Right hindlimb (tissue), 1 donor: ENCODE measurements around the gene TSPYL1.
"Not testable (repeated sequence)": the region's sequence is repeated elsewhere in the genome, so short reads cannot be mapped to it uniquely, and the experiment has no call there.

Experiments
- DNase-seq: peaks from one replicate; pipeline ENCODE4 v3.0.0-alpha.2; 2018

The TSPYL1 gene

DNA sequence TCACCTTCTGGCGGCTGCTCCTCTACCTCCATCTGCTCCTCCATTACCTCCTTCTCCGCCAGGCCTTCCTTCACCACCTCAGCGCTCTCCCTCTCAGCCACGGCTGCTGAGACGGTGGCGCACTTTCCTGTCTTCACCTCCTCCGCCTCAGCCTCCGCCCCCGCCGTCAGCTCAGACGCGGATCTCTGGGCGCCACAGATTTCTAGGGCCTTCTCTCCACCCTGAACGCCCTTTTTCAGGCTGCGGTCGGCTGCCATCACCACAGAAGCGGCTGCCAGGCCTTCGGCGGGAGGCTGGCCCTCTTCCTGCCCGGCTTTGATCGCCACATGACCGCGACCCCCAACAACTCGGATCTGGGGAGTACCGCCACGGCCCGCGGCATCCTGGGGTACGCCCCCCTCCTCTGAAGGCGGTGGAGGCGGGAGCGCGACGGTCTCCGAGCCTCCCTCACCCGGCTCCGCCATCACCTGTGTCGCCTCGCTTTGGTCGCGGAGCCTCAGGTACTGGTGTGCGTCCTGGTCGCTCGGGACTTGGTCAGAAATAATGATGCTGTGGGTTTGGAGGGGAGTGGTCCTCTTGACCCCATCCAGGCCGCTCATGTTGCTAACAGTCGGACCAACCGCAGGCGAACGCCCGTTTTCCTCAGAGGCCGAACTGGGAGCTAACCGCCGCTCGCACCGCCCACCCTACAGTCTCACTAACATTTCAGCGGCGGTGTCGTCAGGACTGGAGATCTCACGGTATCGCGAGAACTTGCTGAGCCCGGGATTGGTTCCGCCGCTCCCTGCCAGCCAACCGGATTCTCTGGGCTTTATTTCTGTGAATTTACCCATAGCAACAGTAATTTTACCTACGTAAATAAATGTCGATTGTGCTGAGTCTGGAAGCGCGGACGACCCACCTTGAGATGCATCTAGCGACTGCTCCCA is at the start of gene TSPYL1:
TSS of gene TSPYL1 (minus strand) at position 699 of the 929 bp plus-strand sequence. CDS start at position 599, 100 bp downstream.
- DNase-seq, result peak; percentile 98

DNA sequence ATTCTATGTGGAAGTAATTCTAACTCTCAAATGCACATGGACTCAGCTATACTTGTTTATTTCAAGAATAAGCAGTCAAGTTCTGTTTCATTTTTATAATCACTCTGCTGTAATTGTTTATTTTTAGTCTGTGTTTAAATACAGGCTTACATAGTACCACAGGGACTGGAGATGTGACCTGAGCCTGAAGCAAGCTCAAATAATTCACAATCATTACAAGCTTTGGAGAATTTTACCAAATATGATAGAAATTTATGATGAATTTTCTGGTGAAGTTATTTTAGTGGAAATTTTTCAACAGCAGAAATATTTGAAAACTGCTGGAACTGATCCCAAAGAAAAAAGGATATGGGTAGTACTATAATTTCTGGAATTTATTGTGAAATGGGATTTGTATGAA is 49.4 kb upstream of the TSPYL1 start:
- DNase-seq, result no peak

DNA sequence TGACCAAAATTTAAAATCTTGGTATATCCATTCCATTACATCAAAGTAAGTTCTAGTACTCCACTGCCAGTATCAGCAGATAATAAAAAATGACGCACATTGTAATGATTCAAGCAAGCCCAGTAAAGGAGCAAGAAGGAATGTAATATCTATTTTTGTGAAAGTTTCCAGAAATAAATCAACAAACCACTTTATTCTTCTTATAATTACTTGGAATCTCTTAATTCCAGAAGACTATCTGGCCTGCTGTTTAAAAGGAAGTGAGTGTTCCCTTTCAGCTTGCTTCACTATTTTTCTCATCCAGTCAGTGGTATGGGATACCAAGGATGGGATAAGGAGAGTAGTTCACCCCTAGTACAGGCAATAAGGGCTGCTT is 48.8 kb upstream of the TSPYL1 start:
- no peak for DNase-seq

DNA sequence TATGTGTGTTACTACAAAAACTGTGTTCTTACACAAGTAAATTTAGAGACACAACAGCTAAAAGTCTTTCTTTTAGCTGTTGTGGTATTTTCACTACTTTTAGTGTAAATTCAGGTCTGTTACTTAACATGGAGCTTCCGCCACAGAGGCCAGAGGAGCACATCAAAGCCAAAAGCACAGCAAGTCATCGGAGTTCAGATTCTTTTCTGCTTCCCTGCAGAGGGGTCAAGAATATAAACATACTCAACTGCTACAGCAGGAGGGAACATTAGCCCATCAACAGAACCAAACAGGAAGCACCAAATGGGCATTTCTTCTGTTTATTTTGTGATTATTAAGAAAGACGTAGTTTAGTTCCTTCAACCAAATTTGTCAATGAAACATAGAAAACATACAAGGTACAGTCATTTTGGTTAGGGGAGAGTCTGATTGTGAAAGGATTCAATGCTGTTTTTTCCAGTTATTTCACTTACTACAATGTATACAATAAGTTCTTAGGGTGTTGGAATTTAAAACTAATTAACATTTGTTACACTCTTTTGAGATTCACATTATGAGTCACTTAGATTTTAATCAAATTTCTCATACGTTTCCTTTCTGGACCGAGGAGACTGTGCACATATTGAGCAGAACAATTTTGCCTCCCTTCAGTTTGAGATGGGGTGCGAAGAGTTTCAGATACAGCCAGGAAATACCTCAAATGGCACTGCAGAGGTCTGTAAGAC is 48.2 kb upstream of the TSPYL1 start:
- no peak for DNase-seq

DNA sequence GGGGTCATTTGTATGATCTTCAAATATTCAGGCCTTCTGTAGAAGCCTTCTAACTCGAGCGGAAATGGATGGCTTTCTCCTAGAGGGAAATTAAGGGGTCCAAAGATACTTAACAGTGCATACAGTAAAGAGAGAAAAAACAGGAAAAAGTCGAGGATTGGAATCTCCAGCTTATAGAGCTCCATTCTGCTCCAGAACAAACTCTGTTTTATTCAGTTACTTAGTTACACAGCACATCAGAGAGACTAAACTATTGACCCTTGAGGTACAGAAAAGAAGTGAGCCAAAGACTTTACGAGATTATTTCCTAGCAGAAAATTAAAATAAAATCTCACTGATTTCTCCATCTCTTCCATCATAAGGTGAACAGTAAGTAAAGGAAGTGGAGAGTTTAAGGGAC is 47.3 kb upstream of the TSPYL1 start:
- DNase-seq, result no peak

DNA sequence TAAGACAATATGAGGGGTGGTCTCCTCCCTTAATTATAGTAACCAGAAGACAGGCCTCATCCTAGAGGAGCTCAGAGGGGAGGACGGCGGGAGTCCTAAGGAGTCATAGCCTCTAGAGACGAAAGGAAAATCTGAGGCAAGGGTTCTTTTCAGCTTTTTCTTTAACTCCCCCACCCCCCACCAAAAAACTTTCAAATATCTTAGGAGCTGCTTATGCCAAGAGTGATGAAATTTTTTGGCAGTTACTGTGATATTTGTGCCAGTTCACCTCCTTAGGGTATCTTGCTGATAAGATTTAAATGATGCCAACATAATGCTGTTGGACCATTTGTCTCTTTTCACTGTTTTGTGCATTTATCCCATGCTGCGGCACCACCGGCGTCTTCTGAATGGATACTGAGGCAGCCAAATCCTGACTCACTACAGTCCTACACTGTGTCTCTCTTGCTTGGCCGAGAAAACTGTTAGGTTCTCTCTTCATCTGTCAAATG is 46.5 kb upstream of the TSPYL1 start:
- DNase-seq, result no peak

DNA sequence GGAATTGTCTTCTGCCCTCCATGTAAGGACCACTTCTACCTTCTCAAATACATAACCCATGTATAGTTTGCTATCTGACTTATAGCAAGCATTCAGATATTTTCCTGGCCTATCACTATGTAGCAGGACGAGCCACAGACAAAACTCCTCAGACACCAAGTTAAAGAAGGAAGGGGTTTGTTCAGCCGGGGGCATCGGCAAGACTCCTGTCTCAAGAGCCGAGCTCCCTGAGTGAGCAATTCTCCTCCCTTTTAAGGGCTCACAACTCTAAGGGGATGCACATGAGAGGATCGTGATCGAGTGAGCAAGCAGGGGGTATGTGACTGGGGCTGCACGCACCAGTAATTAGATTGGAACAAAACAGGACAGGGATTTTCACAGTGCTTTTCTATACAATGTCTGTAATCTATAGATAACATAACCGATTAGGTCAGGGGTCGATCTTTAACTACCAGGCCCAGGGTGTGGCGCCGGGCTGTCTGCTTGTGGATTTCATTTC is 46.0 kb upstream of the TSPYL1 start:
- not testable (repeated sequence) for DNase-seq

DNA sequence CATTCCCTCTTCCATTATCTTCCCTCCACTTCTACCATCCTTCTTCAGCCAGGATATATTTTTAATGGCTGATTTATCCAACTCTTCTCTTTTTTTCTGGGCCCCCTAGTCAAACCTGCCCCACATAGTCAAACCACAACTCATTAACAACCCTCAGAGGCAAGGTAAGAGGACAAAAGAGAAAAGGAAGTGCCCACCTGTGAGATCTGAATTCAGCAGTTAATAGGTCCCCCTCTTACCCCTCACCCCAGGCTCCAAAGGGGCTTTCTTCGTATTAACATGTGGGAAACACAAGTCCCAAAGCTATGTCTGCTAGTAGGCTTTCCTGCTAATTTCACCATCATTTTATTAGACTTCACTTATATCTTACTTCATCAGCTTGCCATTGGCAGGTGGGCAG is 44.1 kb upstream of the TSPYL1 start:
- no peak for DNase-seq

DNA sequence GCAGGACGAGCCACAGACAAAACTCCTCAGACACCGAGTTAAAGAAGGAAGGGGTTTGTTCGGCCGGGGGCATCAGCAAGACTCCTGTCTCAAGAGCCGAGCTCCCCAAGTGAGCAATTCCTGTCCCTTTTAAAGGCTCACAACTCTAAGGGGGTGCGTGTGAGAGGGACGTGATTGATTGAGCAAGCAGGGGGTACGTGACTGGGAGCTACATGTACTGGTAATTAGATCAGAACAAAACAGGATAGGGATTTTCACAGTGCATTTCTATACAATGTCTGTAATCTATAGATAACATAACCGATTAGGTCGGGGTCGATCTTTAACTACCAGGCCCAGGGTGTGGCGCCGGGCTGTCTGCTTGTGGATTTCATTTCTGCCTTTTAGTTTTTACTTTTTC is 42.2 kb upstream of the TSPYL1 start:
- DNase-seq, result not testable (repeated sequence)

DNA sequence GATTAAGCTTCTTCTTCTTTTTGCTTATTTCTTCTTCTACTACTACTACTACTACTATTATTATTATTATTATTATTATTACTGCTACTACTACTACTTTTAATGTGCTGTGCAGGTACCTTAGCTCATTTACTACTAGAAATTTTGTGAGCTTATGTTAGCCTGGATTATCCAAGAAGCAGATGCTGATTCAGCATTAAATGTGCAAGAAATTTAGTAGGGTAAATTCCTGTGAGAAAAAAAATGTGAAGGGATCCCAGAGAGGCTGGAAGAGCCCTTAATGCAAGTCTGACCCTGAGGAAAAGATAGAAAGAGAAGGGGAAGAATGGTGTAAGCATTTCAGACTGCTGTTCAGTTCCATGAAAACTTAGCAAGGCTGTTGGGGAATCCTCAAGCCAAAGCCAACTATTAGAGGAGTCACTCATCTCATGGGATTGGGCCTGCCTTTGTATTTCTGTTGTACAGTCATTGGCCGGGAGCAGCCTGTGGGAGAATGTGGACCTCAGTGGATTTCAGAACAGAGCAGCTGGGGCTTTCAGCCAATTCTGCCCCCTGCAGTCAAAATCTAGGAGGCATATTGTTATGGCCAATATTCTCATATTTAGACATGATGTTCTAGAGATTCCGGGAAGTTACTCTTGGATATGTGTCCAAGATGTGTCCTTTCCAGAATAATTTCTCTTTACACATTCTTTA is 37.2 kb upstream of the TSPYL1 start:
- no peak for DNase-seq

DNA sequence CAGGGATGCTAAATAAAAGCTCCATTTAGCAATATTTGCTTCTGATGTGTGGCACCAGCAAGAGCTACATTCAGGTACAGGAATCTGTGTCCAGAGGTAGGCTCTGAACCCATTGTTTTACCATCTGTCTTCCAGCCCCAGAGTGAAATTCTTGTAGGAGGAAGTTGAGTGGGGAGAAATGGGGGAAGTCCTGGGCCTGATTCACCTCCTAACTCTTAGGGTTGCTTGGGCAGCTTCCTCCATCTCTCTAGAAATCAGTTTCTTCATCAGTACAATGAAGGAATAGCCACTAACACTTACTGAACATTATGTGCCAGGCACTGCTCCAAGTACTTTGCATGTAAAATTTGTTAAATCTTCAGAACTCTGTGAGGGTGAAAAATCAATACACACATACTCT is 35.1 kb upstream of the TSPYL1 start:
- DNase-seq, result no peak

DNA sequence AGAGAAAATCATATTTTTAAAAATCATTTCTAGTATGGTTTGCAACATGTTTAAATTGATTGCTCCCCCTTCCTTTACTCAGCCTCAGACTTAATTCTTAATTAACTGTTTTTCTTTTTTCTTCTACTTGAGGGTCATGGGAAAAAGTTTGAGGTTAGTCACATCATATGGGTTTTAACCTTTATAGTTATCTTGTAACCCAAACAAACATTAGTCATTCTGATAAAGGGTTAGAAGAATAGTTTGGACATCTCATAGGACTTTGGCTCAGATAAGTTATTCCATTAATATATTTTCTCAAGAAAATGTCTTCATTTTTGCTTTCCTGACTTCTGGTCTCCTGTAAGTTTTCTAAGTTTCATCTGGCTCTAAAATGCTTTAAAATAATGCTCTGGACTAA is 34.5 kb upstream of the TSPYL1 start:
- no peak for DNase-seq

DNA sequence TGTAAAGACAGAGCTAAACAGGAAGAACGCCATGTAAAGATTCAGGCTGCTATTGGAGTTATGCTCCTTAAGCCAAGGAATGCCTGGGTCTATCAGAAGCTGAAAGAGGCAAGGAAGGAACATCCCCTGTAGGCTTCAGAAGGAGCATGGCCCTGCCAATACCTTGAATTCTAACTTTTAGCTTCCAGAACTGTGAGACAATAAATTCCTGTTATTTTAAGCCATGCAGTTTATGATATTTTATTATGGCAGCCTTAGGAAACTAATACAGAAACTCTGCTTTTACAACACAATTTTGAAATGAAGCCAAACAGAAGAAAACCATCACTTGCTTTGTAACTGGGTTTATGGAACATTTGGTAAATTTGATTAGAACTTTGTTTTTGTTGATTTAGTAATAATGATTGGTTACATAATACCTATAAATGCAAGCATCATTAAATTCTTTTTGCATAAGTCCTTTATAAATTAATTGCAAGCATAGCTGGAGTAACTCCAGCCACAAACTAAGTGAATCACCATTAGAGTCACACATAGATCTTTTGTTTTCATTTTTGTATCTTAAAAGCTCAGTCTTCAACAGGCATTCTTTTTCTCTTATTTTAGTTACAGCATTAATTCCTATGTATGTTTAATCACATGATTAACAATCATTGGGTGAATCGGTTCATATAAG is 33.5 kb upstream of the TSPYL1 start:
- no peak for DNase-seq

DNA sequence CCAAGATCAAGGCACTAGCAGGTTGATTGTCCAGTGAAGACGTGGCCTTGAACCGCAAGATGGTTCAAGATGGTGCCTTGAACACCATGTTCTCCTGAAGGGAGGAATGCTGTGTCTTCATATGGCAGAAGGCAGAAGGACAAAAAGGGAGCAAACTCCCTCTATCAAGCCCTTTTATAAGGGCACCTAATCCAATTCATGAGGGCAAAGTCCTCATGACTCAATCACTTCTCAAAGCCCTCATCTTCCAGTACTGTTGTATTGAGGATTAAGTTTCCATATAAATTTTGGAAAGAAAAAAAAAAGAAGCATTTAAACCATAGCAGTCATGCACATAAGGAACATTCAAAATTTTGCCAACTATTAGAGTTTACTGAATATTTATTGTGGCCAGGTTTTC is 29.9 kb upstream of the TSPYL1 start:
- no peak for DNase-seq

DNA sequence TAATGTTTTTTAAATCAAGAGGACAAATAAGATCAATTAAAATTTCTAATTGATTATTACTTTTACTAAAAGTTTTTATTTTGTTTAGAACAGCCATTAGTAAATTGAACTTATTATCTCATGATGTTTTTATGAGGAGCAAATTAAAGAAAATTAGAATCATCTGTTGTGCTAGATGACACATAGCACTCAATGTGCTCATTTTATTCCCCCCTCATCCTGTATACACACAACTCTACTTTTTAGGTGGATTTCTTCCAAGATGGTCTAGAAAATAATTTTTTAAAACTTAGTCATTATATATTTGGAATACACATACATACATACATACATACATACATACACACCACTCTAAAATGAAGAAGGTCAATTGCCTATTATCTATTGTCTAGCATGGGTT is 29.3 kb upstream of the TSPYL1 start:
- no peak for DNase-seq

DNA sequence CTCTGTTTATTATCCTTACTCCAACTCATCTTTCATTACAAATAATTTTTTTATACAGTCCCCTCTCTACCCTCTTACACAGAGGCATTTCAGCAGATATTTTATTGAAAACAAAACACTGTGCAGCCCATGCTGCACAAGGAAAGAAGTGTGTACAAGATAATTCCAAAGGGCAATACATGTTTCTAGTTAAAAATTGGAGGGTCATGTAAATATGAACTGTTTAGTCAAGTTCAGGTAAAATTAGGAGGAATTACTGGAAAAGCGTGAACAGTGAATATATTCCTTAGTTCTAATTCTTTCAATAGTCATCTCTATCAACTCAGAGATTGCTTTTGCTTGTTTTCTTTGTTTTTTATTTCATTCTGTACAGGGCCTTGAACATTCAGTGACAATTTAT is 27.9 kb upstream of the TSPYL1 start:
- DNase-seq, result no peak

DNA sequence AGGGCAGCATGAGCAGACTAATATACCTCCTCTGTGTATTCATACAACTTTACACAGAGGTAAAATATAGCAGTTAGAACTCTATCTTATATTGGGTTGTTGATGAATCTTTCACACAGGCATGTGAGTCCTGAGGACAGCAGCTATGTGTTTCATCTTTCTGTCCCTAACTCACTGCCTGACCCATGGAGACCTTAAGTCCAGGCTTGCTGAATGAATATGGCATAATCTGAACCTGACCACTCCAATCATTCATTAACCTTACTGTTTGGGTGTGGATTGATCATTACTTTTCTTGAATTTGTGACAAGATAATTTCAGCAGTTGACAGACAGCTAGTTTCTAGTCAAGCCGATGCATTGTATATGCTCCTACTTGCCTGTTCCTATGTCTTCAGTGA is 27.3 kb upstream of the TSPYL1 start:
- no peak for DNase-seq

DNA sequence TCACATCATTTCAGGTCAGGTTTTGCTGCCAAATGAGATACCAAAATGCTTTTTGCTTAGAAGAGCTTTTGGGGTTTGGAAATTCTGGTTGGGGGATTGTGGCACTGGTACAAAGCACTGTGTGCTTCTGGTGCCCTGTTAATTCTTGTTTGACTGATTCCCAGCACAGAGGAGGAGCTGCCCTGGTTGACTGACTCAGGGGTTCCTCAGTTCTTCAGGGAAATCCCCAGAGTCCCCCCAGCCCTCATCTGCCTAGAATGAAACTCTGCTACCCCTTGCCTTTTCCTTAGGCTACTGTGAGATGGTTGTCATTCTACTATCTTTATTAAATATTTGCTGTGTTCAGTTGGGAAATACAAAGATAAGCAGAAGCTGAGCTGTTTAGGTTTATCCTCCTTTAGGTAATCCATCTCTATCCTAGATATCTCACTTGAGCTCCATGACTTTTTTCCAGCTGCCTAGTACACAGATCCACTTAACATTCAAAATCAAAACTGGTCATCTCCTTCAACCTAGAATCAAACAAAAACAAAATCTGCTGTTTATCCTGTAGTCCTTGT is 24.9 kb upstream of the TSPYL1 start:
- DNase-seq, result no peak

DNA sequence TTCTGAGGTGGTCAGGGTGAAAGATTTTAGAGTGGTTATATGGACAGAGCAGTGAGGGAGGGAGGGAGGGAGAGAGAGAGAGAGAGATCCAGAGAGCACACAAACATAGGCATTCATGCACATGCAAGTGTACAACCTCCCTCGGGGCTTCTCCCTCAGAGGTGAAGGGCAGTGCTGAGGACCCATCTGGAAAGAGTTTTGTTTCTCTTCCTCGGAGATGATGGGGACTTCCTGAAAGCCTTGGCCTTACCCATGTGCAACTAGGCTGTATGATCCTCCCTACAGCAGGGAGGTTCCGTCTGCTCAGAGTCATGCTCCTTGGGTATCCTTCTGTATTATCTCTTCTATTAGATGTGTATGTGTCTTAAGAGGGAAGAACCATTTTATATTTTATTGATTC is 21.4 kb upstream of the TSPYL1 start:
- DNase-seq, result no peak

DNA sequence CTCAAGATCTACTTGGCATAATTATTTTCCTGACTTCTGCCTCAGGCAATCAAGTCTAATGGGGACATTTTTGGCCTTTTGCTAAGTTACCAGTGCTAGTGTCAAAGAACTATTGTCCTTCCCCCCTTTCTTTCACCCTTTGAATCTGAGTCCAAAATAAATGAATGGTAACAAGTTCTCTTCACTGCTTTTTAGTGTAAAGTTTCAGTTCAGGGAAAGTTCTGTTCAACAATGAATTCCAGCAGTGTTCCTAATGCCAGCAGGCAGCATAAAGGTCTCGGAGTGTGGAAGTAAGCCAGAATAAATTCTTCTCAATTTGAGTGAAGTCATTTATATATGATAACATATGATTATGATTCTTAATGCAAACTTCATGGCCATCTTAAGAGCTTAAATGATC is 20.8 kb upstream of the TSPYL1 start:
- DNase-seq, result no peak

DNA sequence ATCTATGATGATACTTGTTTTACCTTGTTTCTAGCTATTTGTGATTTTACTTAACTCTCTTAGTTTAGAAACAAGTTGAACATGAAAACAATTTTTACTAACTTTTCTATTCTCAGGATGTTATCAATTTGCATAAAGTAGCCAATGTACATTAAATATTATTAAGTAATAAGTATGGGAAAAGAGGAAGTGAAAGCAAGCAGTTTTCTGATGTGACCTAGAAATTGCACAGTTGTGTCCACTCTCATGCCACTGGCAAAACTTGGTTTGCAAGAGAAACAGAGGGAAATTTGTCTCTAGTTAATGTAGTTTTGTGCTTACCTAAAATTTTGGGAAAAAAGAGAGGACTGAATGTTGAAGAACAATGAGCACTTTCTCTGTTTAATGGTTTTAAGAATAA is 19.2 kb upstream of the TSPYL1 start:
- no peak for DNase-seq

DNA sequence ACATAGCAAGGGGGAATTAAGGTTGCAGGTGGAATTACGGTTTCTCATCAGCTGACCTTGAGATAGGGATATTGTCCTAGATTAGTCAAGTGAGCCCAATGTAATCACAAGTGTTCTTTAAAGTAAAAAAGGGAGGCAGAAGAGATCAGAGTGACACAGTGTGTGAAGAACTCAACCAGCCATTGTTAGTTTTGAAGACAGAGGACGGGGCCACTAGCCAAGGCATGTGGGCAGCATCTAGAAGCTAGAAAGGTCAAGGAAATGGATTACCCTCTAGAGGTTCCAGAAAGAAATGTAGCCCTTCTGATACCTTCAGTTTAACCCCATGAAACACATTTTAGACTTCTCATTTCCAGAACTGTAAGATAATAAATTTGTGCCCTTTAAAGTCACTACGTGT is 18.5 kb upstream of the TSPYL1 start:
- DNase-seq, result no peak
